Stimulated activated CD4-positive, alpha-beta T cell treated with anti-CD3 and anti-CD28 coated beads, Interleukin-4, amount 100 ng/mL, for 4 hours (primary cell): ENCODE measurements around the gene AANAT.

Experiments used
- DNase-seq, 2 experiments: peaks; one replicate each; pipeline ENCODE4 v3.0.0-alpha.2; 2020

The AANAT gene

DNA sequence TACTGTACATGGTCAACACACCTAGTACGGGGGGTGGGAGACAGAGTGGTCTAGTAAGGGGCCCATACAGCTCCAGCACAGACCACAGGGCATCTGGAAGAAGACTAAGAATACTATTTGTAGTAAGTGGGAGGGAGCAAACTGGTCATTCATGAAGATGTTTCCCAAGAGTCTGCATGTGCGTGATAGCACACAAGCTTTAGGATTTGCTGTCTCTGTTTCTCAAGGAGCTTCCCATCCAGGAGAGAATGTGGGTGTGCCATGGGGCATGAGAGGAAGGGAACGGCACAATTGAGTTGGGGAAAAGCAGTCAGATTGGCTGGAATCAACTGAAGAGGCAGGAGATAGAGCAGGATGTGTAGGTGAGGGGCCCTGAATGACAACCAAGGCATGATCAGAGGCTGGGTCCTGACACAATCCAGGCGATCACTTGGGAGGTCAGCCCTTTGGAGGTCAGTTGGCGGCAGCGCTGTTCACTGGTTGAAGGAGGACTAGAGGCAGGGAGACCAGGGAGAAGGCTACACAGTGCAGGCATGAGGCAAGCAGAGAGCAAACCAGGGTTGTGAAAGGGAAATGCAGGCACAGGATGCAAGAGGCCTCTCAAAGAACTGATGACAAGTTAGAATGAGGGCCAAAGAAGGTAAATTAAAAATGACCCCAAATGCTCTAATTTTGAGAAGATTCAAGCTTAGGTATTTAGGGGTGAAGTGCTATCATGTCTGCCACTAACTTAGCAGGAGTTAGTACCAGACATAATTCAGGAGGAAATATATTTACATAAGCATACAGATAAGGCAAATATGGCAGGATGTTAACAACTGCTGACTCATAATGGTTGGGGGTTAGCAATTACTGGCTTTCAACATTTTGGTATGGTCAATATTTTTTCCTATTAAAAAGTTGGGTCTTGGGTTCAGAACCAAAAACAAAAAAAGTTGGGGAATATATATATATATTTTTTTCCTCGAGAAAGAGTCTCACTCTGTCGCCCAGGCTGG lies 24.8 kb upstream of the AANAT start:
- no peak for DNase-seq

DNA sequence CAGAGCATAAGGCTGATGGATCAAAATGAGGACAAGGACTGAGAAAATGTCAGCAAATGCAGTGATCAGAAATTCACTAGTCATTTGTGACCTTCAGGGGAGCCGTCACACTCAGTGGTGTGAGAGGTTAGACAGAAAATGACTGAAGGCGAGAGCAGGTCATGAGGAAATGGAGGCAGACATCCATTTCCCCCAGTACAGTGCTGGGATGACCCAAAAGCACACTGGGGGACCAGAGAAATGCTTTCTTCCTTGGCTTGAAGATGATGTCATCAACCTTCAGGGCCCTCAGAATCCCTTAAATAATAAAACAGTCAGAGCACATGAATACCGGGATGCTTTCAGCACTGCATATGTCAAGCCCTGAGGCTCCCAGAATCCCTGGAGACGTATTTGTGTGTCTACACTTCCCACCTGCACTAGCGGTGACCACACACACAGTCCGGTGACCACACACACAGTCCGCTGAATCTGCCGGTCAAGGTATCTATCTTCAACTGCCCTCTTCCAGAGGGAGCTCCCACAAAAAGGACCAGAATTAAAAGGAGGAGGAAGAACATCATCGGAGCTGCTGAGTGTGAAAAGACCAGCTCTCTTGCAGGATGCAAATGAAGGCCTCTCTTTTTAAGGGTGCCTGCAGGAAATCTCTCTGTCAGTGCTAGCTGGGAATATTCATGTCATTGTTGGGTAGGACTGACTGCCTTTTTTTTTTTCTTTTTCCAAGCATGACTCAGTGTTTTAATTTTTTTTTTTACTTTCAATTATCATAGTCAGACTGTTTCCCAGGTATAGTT lies 22.7 kb upstream of the AANAT start:
- no peak for DNase-seq

- no peak for DNase-seq
Observed at GRCh38 chr17:76445697-76446448, 21.5 kb upstream of the AANAT start.

- no peak for DNase-seq
Observed at GRCh38 chr17:76446449-76447231, 20.8 kb upstream of the AANAT start.

GRCh38 chr17:76447931-76448652 lies 19.3 kb upstream of the AANAT start:
- DNase-seq, result no peak

GRCh38 chr17:76449126-76449525 lies 18.3 kb upstream of the AANAT start:
- DNase-seq, result no peak

GRCh38 chr17:76451506-76451905 lies 15.9 kb upstream of the AANAT start:
- DNase-seq, result no peak

- peak in 1 of 2 experiments; percentile 4 for DNase-seq
Observed at GRCh38 chr17:76452127-76452659, 15.2 kb upstream of the AANAT start.

DNA sequence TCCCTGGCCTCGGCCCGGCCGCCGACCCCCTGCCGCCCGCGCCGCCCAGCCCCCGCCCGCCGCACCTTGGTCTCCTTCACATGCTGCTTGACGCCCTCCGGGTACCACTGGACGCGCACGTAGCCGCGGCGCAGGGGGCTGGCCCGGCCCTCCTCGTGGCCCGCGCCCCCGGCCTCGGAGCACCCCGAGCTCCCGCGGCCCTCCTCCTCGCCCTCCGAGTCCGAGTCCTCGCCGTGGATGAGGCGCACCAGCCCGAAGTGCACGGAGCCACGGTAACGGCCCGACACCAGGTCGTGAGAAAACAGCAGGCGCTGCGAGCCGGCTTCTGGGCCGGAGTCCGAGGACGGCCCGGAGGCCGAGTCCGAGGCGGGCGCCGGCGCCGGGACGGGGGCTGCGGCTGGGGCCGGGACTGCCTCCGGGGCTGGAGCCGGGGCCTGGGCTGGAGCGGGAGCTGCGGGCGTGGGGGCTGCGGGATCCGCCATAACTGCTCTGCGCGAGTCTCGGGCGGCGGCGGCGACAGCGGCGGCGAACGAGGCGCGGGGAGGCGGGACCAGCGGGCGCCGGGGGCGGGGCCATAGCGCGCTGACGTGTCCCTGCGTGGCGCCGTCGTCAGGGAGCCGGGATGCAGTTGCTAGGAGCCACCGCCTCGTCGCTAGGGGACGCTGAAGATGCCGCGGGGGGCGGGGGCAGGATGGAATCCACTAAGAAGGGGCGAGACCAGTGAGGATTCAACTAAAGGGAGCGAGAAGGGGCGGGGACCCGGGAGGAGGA lies 14.6 kb upstream of the AANAT start, which contains the start of gene UBE2O:
Gene UBE2O, minus strand, starts transcription at position 493 of the 771 bp plus-strand sequence. Its CDS starts 11 bp downstream, at position 482.
- DNase-seq, result peak; percentile 86 to 93

DNA sequence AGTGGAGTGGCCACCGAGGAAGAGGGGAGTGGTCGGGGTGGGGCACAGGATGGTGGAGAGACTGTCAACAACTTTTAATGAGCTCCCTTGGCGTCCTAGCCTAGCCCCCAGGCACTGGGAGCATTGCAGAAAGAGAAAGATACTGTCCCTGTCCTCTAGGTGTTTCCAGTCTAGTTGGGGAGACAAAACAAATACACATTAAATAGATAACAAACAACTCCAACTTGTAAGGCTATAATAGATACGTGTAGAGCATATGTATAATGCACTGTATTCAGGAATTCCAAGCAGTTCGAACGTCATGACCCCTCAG lies 14.0 kb upstream of the AANAT start:
- DNase-seq, result no peak

GRCh38 chr17:76458580-76459490 lies 8.6 kb upstream of the AANAT start:
- no peak for DNase-seq

DNA sequence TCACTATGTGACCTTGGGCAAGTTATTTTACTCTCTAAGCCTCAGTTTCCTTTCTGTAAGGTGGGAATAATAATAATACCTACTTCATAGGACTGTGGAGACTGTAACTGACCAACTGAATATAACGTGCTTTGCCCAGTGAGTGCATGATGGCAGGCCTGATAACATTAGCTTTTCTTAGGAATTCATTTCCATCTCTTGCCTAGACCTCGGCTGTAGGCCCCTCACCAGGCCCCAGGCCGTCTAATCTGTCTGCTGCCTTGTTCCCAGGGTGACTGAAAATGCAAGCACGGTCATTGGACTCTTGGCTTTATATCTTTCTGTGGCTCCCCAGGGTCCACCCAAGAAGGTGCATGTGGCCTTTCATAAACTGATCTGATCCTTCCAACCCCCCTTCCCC lies 7.7 kb upstream of the AANAT start:
- no peak for DNase-seq

DNA sequence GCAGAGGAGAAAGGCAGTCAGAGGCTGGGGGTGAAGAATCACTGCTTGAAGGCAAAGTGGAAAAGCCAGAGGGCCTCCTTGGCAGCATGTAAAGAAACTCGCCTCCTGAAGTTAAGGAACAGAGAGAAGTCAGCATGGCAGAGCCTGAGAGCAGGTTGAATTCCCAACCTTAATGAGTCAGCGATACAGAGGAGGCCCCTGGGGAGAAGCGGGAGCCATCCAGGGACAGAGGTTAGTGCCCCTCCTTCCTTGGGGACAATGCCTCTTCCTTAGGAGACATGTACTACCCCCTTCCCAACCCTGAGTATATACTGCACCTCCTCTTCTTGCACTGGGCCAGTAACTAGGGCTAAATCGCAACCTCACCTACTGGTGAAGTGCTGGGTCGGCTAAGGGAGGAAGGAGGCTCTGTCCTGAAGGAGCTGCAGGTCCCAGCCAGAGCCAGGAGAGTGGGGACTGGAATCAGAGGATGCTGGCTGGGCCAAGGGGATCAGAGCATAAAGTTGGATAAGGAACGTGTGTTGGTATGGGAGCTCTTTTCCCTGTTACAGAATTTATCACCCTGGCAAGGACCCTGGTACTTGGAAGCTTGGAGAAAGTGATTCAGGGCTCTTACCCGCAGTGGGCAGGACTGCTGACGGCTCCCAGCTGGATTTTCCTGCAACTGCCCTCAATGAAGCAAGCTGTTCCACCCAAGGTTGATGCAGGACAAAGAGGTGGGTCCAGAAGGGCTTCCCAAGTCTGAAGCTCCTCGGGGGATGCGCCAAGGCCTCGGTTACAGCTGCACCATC lies 5.4 kb upstream of the AANAT start:
- no peak for DNase-seq

DNA sequence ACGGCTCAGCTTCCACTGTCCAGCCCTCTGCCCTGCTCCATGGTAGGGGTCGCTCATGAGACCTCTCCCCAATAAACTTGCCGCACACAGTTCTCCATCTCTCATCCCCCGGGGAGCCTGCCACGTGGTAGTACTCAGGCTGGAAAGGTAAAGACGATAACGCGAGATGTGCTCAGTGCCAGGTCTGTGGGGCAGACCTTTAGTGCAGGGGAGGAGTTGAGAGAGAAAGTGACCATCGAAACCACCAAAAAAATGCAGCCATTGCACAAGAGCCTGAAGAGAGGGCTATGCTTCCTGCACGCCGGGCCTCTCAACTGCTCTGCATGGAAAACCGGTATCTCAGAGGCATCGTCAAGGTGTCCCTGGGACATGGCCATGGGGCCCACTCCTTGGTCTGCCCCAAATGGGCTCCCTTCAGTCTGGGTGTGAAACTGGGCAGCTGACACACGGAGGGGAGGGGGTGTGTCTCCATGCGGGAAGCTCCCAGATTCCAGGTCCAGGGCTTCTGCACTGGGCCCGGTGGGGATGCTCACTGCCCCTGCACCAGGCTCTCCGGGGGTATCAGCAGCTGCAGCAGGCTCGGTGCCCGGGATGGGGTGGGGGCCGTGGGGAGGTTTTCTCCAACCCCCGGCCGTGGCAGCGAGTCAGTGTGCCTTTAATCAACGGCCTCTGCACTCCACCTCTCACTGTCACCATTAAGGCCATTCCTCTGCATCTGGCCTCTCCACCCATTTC lies 4.7 kb upstream of the AANAT start:
- DNase-seq, result no peak

DNA sequence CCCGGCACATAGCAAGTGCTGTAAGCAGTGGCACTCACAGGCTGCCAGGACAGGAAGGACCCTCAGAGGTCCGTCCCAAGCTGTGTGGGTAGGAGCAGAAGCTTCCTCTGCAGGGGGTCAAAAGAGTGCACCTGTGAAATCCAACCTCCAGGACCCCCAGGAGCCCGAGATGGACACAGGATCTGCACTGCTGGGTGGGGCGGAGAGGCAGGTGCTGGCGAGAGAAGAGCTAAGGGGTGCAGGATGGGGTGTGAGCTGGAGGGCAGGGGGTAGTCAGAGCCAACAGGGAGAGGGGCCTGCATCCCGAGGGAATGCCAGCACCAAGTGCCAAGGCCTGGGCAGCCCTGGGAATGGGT lies 650 bp upstream of the AANAT start:
- no peak for DNase-seq

DNA sequence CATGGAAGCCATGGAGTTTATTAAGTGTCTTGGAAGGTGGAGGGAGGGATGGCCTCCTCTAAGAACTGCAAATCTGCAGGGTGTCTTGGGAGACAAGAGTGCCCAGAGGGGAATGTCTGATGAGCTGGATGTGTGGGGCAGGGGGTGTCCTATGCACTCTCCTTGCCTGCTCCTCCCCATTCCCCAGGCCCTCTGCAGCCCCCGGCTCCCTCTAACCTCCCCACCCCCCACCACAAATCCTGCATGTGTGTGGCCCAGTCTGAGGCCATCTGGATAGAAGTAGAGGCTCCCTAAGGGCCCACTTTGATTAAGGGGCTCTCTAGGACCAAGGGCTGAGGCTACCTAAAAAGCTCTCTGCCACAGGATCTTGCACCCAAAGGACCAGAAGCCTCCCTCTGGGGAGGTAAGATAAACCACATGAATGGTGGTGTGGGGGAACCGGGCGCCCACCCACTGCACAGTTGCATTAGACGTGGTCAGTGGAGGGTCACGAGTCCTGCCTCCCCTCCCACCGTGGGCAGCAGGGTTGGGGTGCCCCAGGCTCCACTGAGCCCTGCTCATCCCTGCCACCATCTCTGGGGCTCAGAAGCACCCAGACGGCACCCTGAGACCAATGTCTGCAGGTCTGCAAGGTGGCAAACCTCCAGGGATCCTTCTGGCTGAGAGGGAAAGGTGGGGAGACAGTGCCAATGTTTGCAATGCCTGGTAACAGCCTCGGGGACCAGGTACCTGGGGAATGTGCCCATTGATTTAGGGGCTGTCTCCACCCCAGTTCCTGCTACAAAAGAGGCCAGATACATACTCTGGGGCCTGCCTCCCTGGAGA lies 618 bp downstream of the AANAT start:
- DNase-seq, result no peak

GRCh38 chr17:76468634-76469010 lies 1.2 kb downstream of the AANAT start:
- DNase-seq, result no peak
